GM10266 (cell line): ENCODE data around the gene MRTFA.
"Not testable (repeated sequence)": the region's sequence is repeated elsewhere in the genome, so short reads cannot be mapped to it uniquely, and the experiment has no call there.

Experiments used
- DNase-seq: peaks from one replicate; pipeline ENCODE4 v3.0.0; 2012; ENCODE audit errors: extremely low spot score
- CTCF ChIP-seq: IDR thresholded peaks from 2 replicates; pipeline ENCODE4 v1.5.1; 2012; ENCODE audit warnings: mild to moderate bottlenecking, low read depth; ENCODE audit not compliant: control insufficient read depth, insufficient read depth; ENCODE audit errors: missing control alignments

The MRTFA gene

GRCh38 chr22:40534379-40535188 lies 101.9 kb downstream of the MRTFA start:
- no peak for TF ChIP-seq CTCF
- peak; percentile 44 for DNase-seq

- DNase-seq = peak; percentile 83
- no peak for TF ChIP-seq CTCF
Observed at GRCh38 chr22:40533712-40534378, 102.7 kb downstream of the MRTFA start.

- no peak for DNase-seq
- TF ChIP-seq CTCF = no peak
Observed at GRCh38 chr22:40531951-40532900, 104.3 kb downstream of the MRTFA start.

- DNase-seq = not testable (repeated sequence)
Observed at GRCh38 chr22:40530391-40530790, 106.1 kb downstream of the MRTFA start.

- no peak for DNase-seq
- no peak for TF ChIP-seq CTCF
Observed at GRCh38 chr22:40529821-40530220, 106.7 kb downstream of the MRTFA start.

- TF ChIP-seq CTCF = no peak
- DNase-seq = no peak
Observed at GRCh38 chr22:40526960-40527359, 109.6 kb downstream of the MRTFA start.

- DNase-seq = no peak
- TF ChIP-seq CTCF = peak; percentile 64
Observed at GRCh38 chr22:40525250-40525884, 111.2 kb downstream of the MRTFA start.
